DOHH2 (cell line): Measurements from ENCODE around the gene LAMC1.

Experiments used
- CTCF ChIP-seq: fragments of 200-600 bp; sonication (generic); IDR thresholded peaks from one replicate; pipeline ENCODE4 v1.5.1; 2014; ENCODE audit warnings: antibody characterized with exemption, mild to moderate bottlenecking, low read depth, low read length; ENCODE audit not compliant: poor library complexity, severe bottlenecking
- EZH2phosphoT487 ChIP-seq: fragments of 200-600 bp; sonication (generic); IDR thresholded peaks from 2 replicates; pipeline ENCODE4 v1.6.1; 2017; ENCODE audit warnings: borderline replicate concordance, mild to moderate bottlenecking, antibody characterized with exemption, low read length, moderate library complexity, mixed read lengths

GRCh38 chr1:183148599-183148998 lies 125.4 kb downstream of the LAMC1 start:
- TF ChIP-seq CTCF (no peak), EZH2phosphoT487 (no peak)
